Urinary bladder (tissue), 4 donors: ENCODE measurements around the gene ESPN. TPM values are rescaled to one million over a fixed set of nuclear protein-coding genes. Genes with fewer than 3 reads are reported as not detected.
"Not testable (repeated sequence)": the region's sequence is repeated elsewhere in the genome, so short reads cannot be mapped to it uniquely, and the experiment has no call there.

ENCODE experiments used
- DNase-seq: peaks from one replicate; pipeline ENCODE4 v3.0.0-alpha.2; 2015; ENCODE audit errors: extremely low spot score
- H3K27ac ChIP-seq: one replicate; pipeline ENCODE4 v1.5.1; 2013; ENCODE audit warnings: low read depth, mild to moderate bottlenecking, moderate library complexity
- H3K36me3 ChIP-seq: one replicate; pipeline ENCODE4 v1.6.1; 2013; ENCODE audit warnings: mild to moderate bottlenecking, moderate library complexity; ENCODE audit not compliant: insufficient read depth
- H3K4me1 ChIP-seq: one replicate; pipeline ENCODE4 v1.6.1; 2013; ENCODE audit warnings: mild to moderate bottlenecking, moderate library complexity; ENCODE audit not compliant: insufficient read depth
- H3K4me3 ChIP-seq: one replicate; pipeline ENCODE4 v1.5.1; 2013; ENCODE audit warnings: low read depth, low read length
- WGBS: extraction: QIAGEN DNeasy Blood & Tissue Kit; methylation state at CpG from one replicate; pipeline ENCODE4 v1.1.7; 2013; 5-methylcytosine and 5-hydroxymethylcytosine counted together
- polyA plus RNA-seq: library from polyadenylated mRNA; stranded (reverse); fragments of 200-250 nt; gene quantifications from one replicate; pipeline ENCODE4 v1.2.3, GENCODE V29; 2013
- total RNA-seq: library from RNA; depleted of rRNA; stranded (reverse); fragments of >200 nt; gene quantifications from one replicate; pipeline ENCODE4 v1.2.3, GENCODE V29; 2014
- donor health status: healthy with polysubstance abuse.
- donor health status: healthy.

ESPN gene
- total and polyA plus RNA-seq, 2 donors = 0.53 to 0.58 TPM

DNA sequence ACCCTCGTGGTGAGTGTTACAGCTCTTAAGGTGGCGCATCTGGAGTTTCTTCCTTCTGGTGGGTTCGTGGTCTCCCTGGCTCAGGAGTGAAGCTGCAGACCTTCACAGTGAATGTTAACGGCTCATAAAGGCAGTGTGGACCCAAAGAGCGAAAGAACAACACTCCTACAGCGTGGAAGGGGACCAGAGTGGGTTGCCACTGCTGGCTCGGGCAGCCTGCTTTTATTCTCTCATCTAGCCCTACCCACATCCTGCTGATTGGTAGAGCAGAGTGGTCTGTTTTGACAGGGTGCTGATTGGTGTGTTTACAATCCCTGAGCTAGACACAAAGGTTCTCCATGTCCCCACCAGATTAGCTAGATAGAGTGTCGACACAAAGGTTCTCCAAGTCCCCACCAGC lies 29.4 kb upstream of the ESPN start:
- not testable (repeated sequence) for DNase-seq, H3K27ac ChIP-seq, H3K36me3 ChIP-seq, H3K4me3 ChIP-seq, H3K4me1 ChIP-seq
- 93% methylated on average over 8 of the region's 8 CpGs for WGBS

DNA sequence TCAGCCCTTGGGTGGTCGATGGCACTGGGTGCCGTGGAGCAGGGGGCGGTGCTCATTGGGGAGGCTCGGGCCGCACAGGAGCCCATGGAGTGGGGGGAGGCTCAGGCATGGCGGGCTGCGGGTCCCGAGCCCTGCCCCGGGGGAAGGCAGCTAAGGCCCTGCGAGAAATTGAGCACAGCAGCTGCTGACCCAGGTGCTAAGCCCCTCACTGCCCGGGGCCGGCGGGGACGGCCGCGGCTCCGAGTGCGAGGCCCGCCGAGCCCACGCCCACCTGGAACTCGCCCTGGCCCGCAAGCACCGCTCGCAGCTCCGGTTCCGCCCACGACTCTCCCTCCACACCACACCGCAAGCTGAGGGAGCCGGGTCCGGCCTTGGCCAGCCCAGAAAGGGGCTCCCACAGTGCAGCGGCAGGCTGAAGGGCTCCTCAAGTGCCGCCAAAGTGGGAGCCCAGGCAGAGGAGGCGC lies 28.8 kb upstream of the ESPN start:
- H3K4me3 ChIP-seq, H3K4me1 ChIP-seq, H3K27ac ChIP-seq, DNase-seq, H3K36me3 ChIP-seq: not testable (repeated sequence)
- 98% methylated on average over 34 of the region's 34 CpGs for WGBS

DNA sequence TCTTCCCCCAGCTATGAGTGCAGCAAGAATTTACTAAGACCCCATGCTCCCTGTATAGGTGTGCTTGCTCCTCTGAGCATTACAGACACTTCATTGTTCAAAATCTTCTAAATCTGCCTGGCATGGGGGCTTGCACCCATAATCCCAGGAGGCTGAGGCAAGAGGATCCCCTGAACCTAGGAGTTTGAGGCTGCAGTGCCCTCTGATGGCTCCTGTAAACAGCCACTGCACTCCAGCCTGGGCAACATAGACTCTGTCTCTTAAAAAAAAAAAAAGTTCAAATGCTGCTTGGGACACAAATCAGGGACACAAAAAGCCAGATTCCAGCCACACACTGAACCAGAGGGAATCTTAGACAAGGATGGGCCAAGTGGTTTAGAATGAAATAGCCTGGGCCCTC lies 27.6 kb upstream of the ESPN start:
- DNase-seq = no peak
- Histone ChIP-seq H3K4me3 (no peak overlapping the region), H3K36me3 (no peaks in the 10 kb centered on the region), H3K27ac (no peak overlapping the region), H3K4me1 (no peaks in the 10 kb centered on the region)

DNA sequence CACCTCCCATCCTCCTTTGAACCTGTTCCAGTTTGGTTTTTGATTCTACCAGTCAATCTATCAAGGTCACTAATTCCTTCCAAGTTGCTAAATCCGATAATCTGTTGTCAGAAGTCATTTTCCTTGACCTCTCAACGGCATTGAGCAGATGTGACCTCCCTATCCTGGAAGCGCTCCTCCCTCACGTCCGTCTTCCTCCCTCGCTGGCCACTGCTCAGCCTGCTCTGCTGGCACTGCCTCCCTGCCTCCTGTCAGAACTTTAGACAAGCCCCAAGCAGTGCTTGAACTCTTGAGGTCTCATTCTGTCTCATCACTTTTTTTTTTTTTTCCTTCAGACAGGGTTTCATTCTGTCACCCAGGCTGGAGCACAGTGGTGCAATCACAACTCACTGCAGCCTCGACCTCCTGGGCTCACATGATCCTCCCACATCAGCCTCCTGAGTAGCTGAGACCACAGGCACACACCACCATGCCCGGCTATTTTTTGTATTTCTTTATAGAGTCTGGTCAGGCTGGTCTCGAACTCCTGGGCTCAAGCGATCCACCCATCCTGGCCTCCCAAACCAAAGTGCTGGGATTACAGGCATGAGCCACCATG lies 26.6 kb upstream of the ESPN start:
- 65% methylated on average over 10 of the region's 10 CpGs for WGBS
- DNase-seq = no peak
- Histone ChIP-seq H3K27ac (no peak overlapping the region), H3K36me3 (no peaks in the 10 kb centered on the region), H3K4me1 (no peaks in the 10 kb centered on the region), H3K4me3 (no peak overlapping the region)

DNA sequence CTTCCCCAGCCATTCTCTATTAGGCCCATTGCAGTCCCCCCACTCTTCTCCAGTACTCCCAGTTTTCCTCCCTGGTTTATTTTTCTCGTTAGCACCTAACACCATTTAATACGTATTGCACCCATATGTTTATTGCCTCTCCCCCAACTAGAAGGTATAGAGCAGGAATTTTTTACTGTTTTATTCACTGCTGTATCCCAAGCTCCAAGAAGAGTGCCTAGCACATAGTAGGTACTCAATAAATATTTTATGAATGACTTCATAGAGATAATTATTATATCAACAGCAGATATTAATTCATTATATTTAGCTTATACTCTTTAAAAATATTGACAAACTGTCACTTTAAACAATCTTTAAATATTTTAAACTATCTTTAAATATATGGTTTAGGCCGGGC lies 25.3 kb upstream of the ESPN start:
- Histone ChIP-seq H3K4me3 (no peak overlapping the region), H3K27ac (no peak overlapping the region), H3K4me1 (no peaks in the 10 kb centered on the region), H3K36me3 (no peaks in the 10 kb centered on the region)
- WGBS = 88% methylated on average over 3 of the region's 3 CpGs
- no peak for DNase-seq

GRCh38 chr1:6401673-6402072 lies 22.9 kb upstream of the ESPN start:
- Histone ChIP-seq H3K27ac (no peak overlapping the region), H3K4me3 (no peak overlapping the region), H3K36me3 (no peaks in the 10 kb centered on the region), H3K4me1 (no peaks in the 10 kb centered on the region)
- DNase-seq = no peak
- 55% methylated on average over 6 of the region's 6 CpGs for WGBS

GRCh38 chr1:6408023-6408422 lies 16.6 kb upstream of the ESPN start:
- no peak overlapping the region for H3K4me3 ChIP-seq
- H3K4me1 ChIP-seq = no peaks in the 10 kb centered on the region
- no peak for DNase-seq
- H3K36me3 ChIP-seq = no peaks in the 10 kb centered on the region
- 82% methylated on average over 6 of the region's 6 CpGs for WGBS
- no peak overlapping the region for H3K27ac ChIP-seq

DNA sequence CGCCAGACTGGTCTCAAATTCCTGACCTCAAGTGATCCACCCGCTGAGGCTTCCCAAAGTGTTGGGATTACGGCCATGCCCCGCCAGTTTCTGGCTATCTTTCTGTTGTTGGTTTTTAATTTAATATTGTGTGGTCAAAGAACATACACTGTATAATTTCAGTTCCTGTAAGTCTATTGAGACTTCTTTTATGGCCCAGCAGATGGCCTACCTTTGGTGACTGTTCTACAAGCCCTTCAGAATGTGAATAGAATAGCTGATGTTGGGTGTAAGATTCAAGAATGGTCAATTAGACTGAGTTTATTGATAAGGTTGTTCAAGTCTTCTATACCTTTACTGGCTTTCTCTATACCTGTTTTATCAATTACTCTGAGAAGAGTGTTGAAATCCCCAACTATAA lies 15.5 kb upstream of the ESPN start:
- Histone ChIP-seq H3K4me3 (no peak overlapping the region), H3K4me1 (no peaks in the 10 kb centered on the region), H3K36me3 (no peaks in the 10 kb centered on the region), H3K27ac (no peak overlapping the region)
- DNase-seq = no peak
- WGBS = 85% methylated on average over 4 of the region's 4 CpGs

- Histone ChIP-seq H3K27ac (no peak overlapping the region), H3K4me1 (no peaks in the 10 kb centered on the region), H3K36me3 (no peaks in the 10 kb centered on the region), H3K4me3 (no peak overlapping the region)
- DNase-seq = no peak
- WGBS = 90% methylated on average over 6 of the region's 6 CpGs
Observed at GRCh38 chr1:6409733-6410132, 14.8 kb upstream of the ESPN start.

DNA sequence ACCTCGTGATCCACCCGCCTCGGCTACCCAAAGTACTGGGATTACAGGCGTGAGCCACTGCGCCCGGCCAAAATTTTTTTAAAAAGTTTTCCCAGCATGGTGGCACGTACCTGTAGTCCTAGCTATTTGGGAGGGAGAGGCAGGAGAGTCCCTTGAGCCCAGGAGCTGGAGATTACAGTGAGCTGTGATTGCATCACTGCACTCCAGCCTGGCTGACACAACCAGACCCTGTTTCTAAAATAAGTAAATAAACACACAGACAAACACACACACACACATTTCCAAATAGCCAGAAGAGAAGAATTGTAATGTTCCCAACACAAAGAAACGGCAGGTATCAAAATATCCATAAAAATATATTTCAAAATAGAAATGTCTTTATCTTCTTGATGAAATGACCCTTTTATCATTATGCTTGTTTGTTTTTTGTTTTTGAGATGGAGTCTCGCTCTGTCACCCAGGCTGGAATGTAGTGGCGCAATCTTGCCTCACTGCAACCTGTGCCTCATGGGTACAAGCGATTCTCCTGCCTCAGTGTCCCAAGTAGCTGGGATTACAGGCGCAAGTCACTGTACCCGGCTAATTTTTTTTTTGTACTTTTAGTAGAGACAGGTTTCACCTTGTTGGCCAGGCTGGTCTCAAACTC lies 14.2 kb upstream of the ESPN start:
- H3K27ac ChIP-seq = no peak overlapping the region
- H3K36me3 ChIP-seq = no peaks in the 10 kb centered on the region
- no peak overlapping the region for H3K4me3 ChIP-seq
- H3K4me1 ChIP-seq = no peaks in the 10 kb centered on the region
- 84% methylated on average over 13 of the region's 13 CpGs for WGBS
- no peak for DNase-seq

- Histone ChIP-seq H3K36me3 (no peaks in the 10 kb centered on the region), H3K27ac (no peak overlapping the region), H3K4me3 (no peak overlapping the region), H3K4me1 (no peaks in the 10 kb centered on the region)
- 45% methylated on average over 6 of the region's 6 CpGs for WGBS
- DNase-seq = no peak
Observed at GRCh38 chr1:6412896-6413295, 11.7 kb upstream of the ESPN start.

DNA sequence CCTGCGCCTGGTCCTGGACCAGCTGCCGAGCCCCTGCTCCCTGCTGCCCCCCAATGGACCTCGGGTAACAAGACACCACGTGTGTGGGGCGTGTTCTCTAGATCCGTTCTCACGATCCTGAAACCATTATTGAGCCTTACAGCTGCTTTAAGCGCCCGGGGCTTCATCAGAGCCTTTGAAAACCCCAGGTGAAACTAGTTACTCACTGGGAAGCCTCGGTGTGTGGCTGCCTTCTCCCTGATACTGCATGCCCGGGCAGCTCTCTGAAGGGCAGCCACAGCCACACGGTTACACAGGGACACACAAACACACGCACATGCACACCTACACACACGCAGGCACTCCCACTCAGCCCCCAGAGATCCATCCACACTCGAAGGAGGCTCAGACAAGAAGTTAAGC lies 10.1 kb upstream of the ESPN start:
- Histone ChIP-seq H3K4me3 (no peak overlapping the region), H3K27ac (no peak overlapping the region), H3K4me1 (no peaks in the 10 kb centered on the region), H3K36me3 (no peaks in the 10 kb centered on the region)
- WGBS = 6% methylated on average over 15 of the region's 15 CpGs
- DNase-seq = no peak

- no peaks in the 10 kb centered on the region for H3K36me3 ChIP-seq
- no peak overlapping the region for H3K4me3 ChIP-seq
- no peaks in the 10 kb centered on the region for H3K4me1 ChIP-seq
- no peak for DNase-seq
- 52% methylated on average over 17 of the region's 17 CpGs for WGBS
- no peak overlapping the region for H3K27ac ChIP-seq
Observed at GRCh38 chr1:6414881-6415626, 9.5 kb upstream of the ESPN start.

DNA sequence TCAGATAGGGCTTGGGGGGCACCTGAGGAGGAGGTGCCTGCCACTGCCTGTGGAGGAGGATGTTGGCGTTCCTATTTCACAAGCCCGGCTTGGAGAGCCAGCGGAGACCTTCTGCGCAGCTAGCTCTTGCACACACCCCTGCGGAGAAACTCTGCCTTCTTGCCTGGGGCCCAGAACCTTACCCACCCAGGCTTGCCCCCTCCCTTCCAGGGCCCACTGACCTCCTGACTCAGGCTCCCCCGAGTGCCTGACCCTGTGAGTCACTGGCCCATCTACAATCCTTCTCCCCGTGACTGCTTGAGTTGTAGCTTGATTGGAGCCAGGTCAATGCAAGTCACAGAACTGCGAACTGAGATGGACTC lies 8.3 kb upstream of the ESPN start:
- 74% methylated on average over 8 of the region's 8 CpGs for WGBS
- Histone ChIP-seq H3K36me3 (no peaks in the 10 kb centered on the region), H3K4me3 (no peak overlapping the region), H3K4me1 (no peaks in the 10 kb centered on the region), H3K27ac (no peak overlapping the region)
- DNase-seq = no peak
